Caco-2 (cell line): ENCODE data around the gene DUSP12. TPM values are rescaled to one million over a fixed set of nuclear protein-coding genes. Genes with fewer than 3 reads are reported as not detected.

ENCODE experiments used
- BruUV-seq: library from RNA; stranded (reverse); fragments of 400-500 nt; replicated peaks from 2 replicates; lab custom pipeline; 2021; lab: Mats Ljungman, UMichigan
- CTCF ChIA-PET: fragments of 300-600 bp; sonication (Branson Sonifier 250); formaldehyde crosslinking; loops from one replicate; lab custom pipeline; 2022; ENCODE audit warnings: antibody characterized with exemption; lab: Charles Lee
- POLR2A ChIA-PET: fragments of 300-600 bp; sonication (Branson Sonifier 250); formaldehyde crosslinking; loops from one replicate; lab custom pipeline; 2022; ENCODE audit warnings: antibody characterized with exemption; lab: Charles Lee
- DNase-seq, 2 experiments: peaks; one replicate each; pipeline versions ENCODE4 v3.0.0 to v3.0.0-alpha.2; 2020 to 2022
- H3K27me3 ChIP-seq: replicated peaks from 2 replicates; pipeline ENCODE4 v1.6.0; 2011; ENCODE audit warnings: low read length; ENCODE audit not compliant: control insufficient read depth, insufficient read depth
- H3K36me3 ChIP-seq: 2 replicates; pipeline ENCODE4 v1.5.1; 2011; ENCODE audit warnings: low read length; ENCODE audit not compliant: control insufficient read depth, insufficient read depth
- H3K4me1 ChIP-seq: fragments of 250-450 bp; sonication (Bioruptor Pico); 2 replicates; pipeline ENCODE4 v1.5.1; 2020; ENCODE audit warnings: mild to moderate bottlenecking
- H3K4me3 ChIP-seq: 2 replicates; pipeline ENCODE4 v1.5.1; 2011; ENCODE audit warnings: low read depth, mild to moderate bottlenecking, control low read depth, low read length
- H3K9me3 ChIP-seq: fragments of 250-450 bp; sonication (Bioruptor Pico); 2 replicates; pipeline ENCODE4 v1.5.1; 2020; ENCODE audit warnings: mild to moderate bottlenecking, moderate library complexity
- H3K27ac Mint-ChIP-seq: one replicate; pipeline ENCODE4 v1.8.0; 2022; ENCODE audit warnings: mixed read lengths; ENCODE audit not compliant: unreplicated experiment
- H3K27me3 Mint-ChIP-seq: one replicate; pipeline ENCODE4 v1.8.0; 2022; ENCODE audit warnings: mixed read lengths; ENCODE audit not compliant: insufficient read depth, unreplicated experiment
- H3K36me3 Mint-ChIP-seq: one replicate; pipeline ENCODE4 v1.8.0; 2022; ENCODE audit warnings: mild to moderate bottlenecking, mixed read lengths; ENCODE audit not compliant: insufficient read depth, unreplicated experiment
- H3K4me1 Mint-ChIP-seq: one replicate; pipeline ENCODE4 v1.8.0; 2022; ENCODE audit warnings: low read depth, mixed read lengths; ENCODE audit not compliant: unreplicated experiment
- H3K4me3 Mint-ChIP-seq: one replicate; pipeline ENCODE4 v1.8.0; 2022; ENCODE audit warnings: mild to moderate bottlenecking, moderate library complexity, mixed read lengths; ENCODE audit not compliant: unreplicated experiment
- H3K9me3 Mint-ChIP-seq: one replicate; pipeline ENCODE4 v1.8.0; 2022; ENCODE audit warnings: mixed read lengths; ENCODE audit not compliant: unreplicated experiment
- CTCF ChIP-seq, 2 experiments: fragments of 200-600 bp in 1 of 2; IDR thresholded peaks; 1 replicate in 1 of 2; 2 replicates in 1 of 2; pipeline versions ENCODE4 v1.5.1 to v1.8.0; 2011 to 2022; ENCODE audit warnings: antibody characterized with exemption in 1 of 2, control low read depth in 1 of 2, inconsistent platforms in 1 of 2, low read depth in 1 of 2, low read length in 1 of 2, mild to moderate bottlenecking in 1 of 2, moderate library complexity in 1 of 2; ENCODE audit not compliant: insufficient read depth in 1 of 2, severe bottlenecking in 1 of 2, unreplicated experiment in 1 of 2
- intact Hi-C: fragments of 100-400 bp; cut with micrococcal nuclease; formaldehyde crosslinking; loops from one replicate; pipeline ENCODE4 v1.10.0; 2022; ENCODE audit not compliant: unreplicated experiment
- total RNA-seq: library from RNA; stranded (reverse); gene quantifications from 2 replicates; pipeline ENCODE4 v1.2.3, GENCODE V29; 2022

DUSP12 gene
- total RNA-seq, 1 experiment from 2014 or later: 54.9 TPM

GRCh38 chr1:161772397-161772796 lies 22.8 kb downstream of the DUSP12 start:
- intact Hi-C loops: no loop called here
- Mint-ChIP-seq H3K27ac (no peak overlapping the region), H3K27me3 (no peaks in the 10 kb centered on the region), H3K4me3 (no peak overlapping the region), H3K4me1 (no peaks in the 10 kb centered on the region), H3K9me3 (no peaks in the 10 kb centered on the region), H3K36me3 (no peaks in the 10 kb centered on the region)
- no TSS peak for BruUV-seq
- H3K4me3 ChIP-seq: no peak overlapping the region
- no peaks in the 10 kb centered on the region for H3K36me3 ChIP-seq
- no peak for DNase-seq
- H3K27me3 ChIP-seq: no peaks in the 10 kb centered on the region
- H3K4me1 ChIP-seq: no peaks in the 10 kb centered on the region
- no peak for TF ChIP-seq CTCF (IDR thresholded peaks at IDR 0.05; ENCODE audit: insufficient read depth in 1 of 2, low read depth in 1 of 2, low read length in 1 of 2, severe bottlenecking in 1 of 2, unreplicated experiment in 1 of 2)
- ChIA-PET POLR2A (no interaction called here), CTCF (interaction anchor here (1.1 kb wide), 1 partner anchor 265 kb away, joined by 3 read pairs; no protein-coding TSS in a partner anchor)
- no peaks in the 10 kb centered on the region for H3K9me3 ChIP-seq

GRCh38 chr1:161773791-161774190 lies 24.2 kb downstream of the DUSP12 start:
- H3K4me3 Mint-ChIP-seq: no peak overlapping the region
- Histone ChIP-seq H3K4me3 (no peak overlapping the region), H3K4me1 (no peaks in the 10 kb centered on the region), H3K9me3 (no peaks in the 10 kb centered on the region), H3K27me3 (no peaks in the 10 kb centered on the region), H3K36me3 (no peaks in the 10 kb centered on the region)
- H3K4me1 Mint-ChIP-seq: no peaks in the 10 kb centered on the region
- intact Hi-C loops: no loop called here
- DNase-seq: no peak
- no peaks in the 10 kb centered on the region for H3K36me3 Mint-ChIP-seq
- no TSS peak for BruUV-seq
- no peak overlapping the region for H3K27ac Mint-ChIP-seq
- ChIA-PET CTCF (no interaction called here), POLR2A (no interaction called here)
- TF ChIP-seq CTCF (IDR thresholded peaks at IDR 0.05; ENCODE audit: insufficient read depth in 1 of 2, low read depth in 1 of 2, low read length in 1 of 2, severe bottlenecking in 1 of 2, unreplicated experiment in 1 of 2): no peak
- no peaks in the 10 kb centered on the region for H3K9me3 Mint-ChIP-seq
- H3K27me3 Mint-ChIP-seq: no peaks in the 10 kb centered on the region

GRCh38 chr1:161777261-161777660 lies 27.7 kb downstream of the DUSP12 start:
- H3K4me3 ChIP-seq: no peak overlapping the region
- no peaks in the 10 kb centered on the region for H3K27me3 Mint-ChIP-seq
- H3K36me3 ChIP-seq: no peaks in the 10 kb centered on the region
- no peaks in the 10 kb centered on the region for H3K9me3 Mint-ChIP-seq
- H3K36me3 Mint-ChIP-seq: no peaks in the 10 kb centered on the region
- no TSS peak for BruUV-seq
- CTCF ChIA-PET: no interaction called here
- no peaks in the 10 kb centered on the region for H3K9me3 ChIP-seq
- no peaks in the 10 kb centered on the region for H3K4me1 Mint-ChIP-seq
- H3K27ac Mint-ChIP-seq: no peak overlapping the region
- H3K4me3 Mint-ChIP-seq: no peak overlapping the region
- no peaks in the 10 kb centered on the region for H3K27me3 ChIP-seq
- no peaks in the 10 kb centered on the region for H3K4me1 ChIP-seq
- DNase-seq: no peak
- intact Hi-C loops: no loop called here
- POLR2A ChIA-PET: no interaction called here
- no peak for TF ChIP-seq CTCF (IDR thresholded peaks at IDR 0.05; ENCODE audit: insufficient read depth in 1 of 2, low read depth in 1 of 2, low read length in 1 of 2, severe bottlenecking in 1 of 2, unreplicated experiment in 1 of 2)
